ENCODE data around the gene WDR88.

DNA sequence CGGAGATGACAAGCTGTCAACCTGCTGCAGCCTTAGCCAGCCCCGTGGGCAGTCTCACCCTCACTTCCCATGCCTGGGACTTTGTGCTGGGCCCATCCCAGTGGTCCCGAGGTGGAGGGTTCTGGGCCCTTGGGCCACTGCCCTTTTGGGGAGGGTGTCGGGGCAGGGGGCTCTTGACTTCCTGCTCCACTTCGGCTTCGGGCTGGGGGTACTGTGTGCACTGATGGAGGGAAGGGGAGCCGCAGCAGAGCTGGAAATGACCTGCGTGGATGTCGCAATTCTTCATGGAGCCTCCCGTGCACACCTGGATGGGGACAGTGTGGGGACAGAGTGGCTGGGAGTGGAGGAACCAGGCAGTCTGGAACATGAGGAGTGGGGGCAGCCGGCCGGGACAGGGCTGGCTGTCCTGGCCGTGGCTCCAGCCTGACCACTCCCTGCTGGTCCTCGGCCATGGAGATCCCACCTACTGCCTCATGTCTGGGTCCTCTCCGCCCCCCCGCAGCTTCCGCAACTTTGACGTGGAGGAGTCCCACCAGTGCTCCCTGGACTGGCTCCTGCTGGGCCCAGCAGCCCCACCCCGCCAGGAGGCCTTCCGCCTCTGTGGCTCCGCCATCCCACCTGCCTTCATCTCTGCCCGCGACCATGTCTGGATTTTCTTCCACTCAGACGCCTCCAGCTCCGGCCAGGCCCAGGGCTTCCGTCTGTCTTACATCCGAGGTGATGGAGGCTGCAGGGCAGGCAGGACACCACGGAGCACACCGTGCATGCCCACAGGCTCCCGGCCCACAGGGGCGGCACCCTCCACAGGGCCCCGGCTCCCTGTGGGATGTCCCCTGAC lies 72.4 kb downstream of the WDR88 start:
- TF ChIP-seq, protein P1, sequence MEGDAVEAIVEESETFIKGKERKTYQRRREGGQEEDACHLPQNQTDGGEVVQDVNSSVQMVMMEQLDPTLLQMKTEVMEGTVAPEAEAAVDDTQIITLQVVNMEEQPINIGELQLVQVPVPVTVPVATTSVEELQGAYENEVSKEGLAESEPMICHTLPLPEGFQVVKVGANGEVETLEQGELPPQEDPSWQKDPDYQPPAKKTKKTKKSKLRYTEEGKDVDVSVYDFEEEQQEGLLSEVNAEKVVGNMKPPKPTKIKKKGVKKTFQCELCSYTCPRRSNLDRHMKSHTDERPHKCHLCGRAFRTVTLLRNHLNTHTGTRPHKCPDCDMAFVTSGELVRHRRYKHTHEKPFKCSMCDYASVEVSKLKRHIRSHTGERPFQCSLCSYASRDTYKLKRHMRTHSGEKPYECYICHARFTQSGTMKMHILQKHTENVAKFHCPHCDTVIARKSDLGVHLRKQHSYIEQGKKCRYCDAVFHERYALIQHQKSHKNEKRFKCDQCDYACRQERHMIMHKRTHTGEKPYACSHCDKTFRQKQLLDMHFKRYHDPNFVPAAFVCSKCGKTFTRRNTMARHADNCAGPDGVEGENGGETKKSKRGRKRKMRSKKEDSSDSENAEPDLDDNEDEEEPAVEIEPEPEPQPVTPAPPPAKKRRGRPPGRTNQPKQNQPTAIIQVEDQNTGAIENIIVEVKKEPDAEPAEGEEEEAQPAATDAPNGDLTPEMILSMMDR (IDR thresholded peaks at IDR 0.05 in 4 of 5, conservative IDR thresholded peaks at IDR 0.05 in 1 of 5) = no peak
- no peak for TF ChIP-seq POLR2A (IDR thresholded peaks at IDR 0.05)

Measured in gastrocnemius medialis (tissue), 4 donors.